ENCODE results near the gene ZC3H7B. TPM values are rescaled to one million over a fixed set of nuclear protein-coding genes. Genes with fewer than 3 reads are reported as not detected.
A peak's percentile ranks its signal among the peaks of the same experiment; 100 is the strongest.
"Not testable (repeated sequence)": the region's sequence is repeated elsewhere in the genome, so short reads cannot be mapped to it uniquely, and the experiment has no call there.

The ZC3H7B gene
- polyA plus RNA-seq, 2 of the 4 experiments (the other 2 are of a cell fraction): 12.4 to 22.8 TPM

DNA sequence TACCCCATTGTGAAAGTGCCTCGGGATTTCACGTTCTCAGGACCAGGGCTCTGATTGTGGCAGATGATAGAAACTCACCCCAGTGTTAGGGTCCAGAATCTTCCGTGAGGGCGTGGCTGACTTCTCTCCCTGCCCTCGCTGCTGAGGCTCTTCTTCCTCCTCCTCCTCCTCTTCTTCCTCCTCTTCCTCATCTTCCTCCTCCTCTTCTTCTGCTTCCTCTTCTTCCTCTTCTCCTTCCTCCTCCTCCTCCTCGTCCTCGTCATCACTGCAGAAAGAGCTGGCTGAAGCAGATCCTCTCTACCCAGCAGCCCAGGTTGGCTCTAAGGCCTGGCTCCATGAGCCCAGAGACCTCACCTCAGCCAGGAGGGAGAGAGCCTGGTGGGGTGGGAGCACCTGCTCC is 47.1 kb upstream of the ZC3H7B start:
- ChIA-PET CTCF (interaction anchor here (1.1 kb wide), 1 partner anchor 37 kb away, joined by 3 read pairs; no protein-coding TSS in a partner anchor), POLR2A (no interaction called here)
- H3K4me2 ChIP-seq: no peak overlapping the region
- H3K4me3 ChIP-seq: no peak overlapping the region
- H3K27ac ChIP-seq: no peak overlapping the region
- H3K4me1 ChIP-seq: peaks cover 21% of the 10 kb centered on the region
- H3K9me3 ChIP-seq: no peaks in the 10 kb centered on the region
- DNase-seq (ENCODE audit: low read depth in 1 of 2, low spot score in 1 of 2) (no peak), FAIRE-seq (no peak), ATAC-seq (no peak)
- no peak for TF ChIP-seq CHD4 (IDR thresholded peaks at IDR 0.05; ENCODE audit: borderline replicate concordance)
- no peak for TF ChIP-seq FOSL2 (IDR thresholded peaks at IDR 0.05)
- TF ChIP-seq FOSL2 (CRISPR knock-in tag; IDR thresholded peaks at IDR 0.05): no peak
- no peak for TF ChIP-seq POLR2A (IDR thresholded peaks at IDR 0.05; ENCODE audit: low read length)
- TF ChIP-seq ZC3H11A (IDR thresholded peaks at IDR 0.05): no peak
- no peak for TF ChIP-seq HOXB13 (CRISPR knock-in tag; IDR thresholded peaks at IDR 0.05; ENCODE audit: low read depth)
- no peak for TF ChIP-seq FOSB (CRISPR knock-in tag; IDR thresholded peaks at IDR 0.05)
- no peak for TF ChIP-seq TP53 (CRISPR knock-in tag; IDR thresholded peaks at IDR 0.05)
- TF ChIP-seq NFE2L2 (conservative IDR thresholded peaks at IDR 0.05; ENCODE audit: low read length): no peak
- TF ChIP-seq MAFK (IDR thresholded peaks at IDR 0.05; ENCODE audit: partially characterized antibody): no peak
- no peak for TF ChIP-seq ZSCAN20 (CRISPR knock-in tag; IDR thresholded peaks at IDR 0.05)
- WGBS (ENCODE audit: missing lambda C conversion rate): 98% methylated on average over 7 of the region's 7 CpGs

GRCh38 chr22:41256254-41257253 is 44.8 kb upstream of the ZC3H7B start:
- CTCF ChIA-PET: interaction anchor here (0.6 to 1.6 kb wide), 5 partner anchors 13 to 45 kb away, joined by 3 to 5 read pairs (median 3); partner anchors contain the start of gene ZC3H7B
- POLR2A ChIA-PET: no interaction called here
- peak overlapping the region; percentile 23 for H3K4me2 ChIP-seq

GRCh38 chr22:41257696-41258095 is 43.6 kb upstream of the ZC3H7B start:
- ChIA-PET POLR2A (no interaction called here), CTCF (interaction anchor here (1.6 kb wide), 1 partner anchor 14 kb away, joined by 5 read pairs; no protein-coding TSS in a partner anchor)
- Histone ChIP-seq H3K9me3 (no peaks in the 10 kb centered on the region), H3K4me1 (peaks cover 21% of the 10 kb centered on the region), H3K4me2 (no peak overlapping the region), H3K4me3 (no peak overlapping the region), H3K27ac (no peak overlapping the region)
- no peak for DNase-seq (ENCODE audit: low read depth in 1 of 2, low spot score in 1 of 2)
- FAIRE-seq: no peak
- TF ChIP-seq, protein P1, sequence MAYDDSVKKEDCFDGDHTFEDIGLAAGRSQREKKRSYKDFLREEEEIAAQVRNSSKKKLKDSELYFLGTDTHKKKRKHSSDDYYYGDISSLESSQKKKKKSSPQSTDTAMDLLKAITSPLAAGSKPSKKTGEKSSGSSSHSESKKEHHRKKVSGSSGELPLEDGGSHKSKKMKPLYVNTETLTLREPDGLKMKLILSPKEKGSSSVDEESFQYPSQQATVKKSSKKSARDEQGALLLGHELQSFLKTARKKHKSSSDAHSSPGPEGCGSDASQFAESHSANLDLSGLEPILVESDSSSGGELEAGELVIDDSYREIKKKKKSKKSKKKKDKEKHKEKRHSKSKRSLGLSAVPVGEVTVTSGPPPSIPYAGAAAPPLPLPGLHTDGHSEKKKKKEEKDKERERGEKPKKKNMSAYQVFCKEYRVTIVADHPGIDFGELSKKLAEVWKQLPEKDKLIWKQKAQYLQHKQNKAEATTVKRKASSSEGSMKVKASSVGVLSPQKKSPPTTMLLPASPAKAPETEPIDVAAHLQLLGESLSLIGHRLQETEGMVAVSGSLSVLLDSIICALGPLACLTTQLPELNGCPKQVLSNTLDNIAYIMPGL (CRISPR knock-in tag; IDR thresholded peaks at IDR 0.05; ENCODE audit: borderline replicate concordance): no peak
- no peak for ATAC-seq
- 85% methylated on average over 7 of the region's 11 CpGs for WGBS (ENCODE audit: missing lambda C conversion rate)

More at GRCh38 chr22:41256254-41257253, 44.8 kb upstream of the ZC3H7B start:
- 60% methylated on average over 12 of the region's 20 CpGs for WGBS (ENCODE audit: missing lambda C conversion rate)
- Histone ChIP-seq H3K4me1 (peaks cover 21% of the 10 kb centered on the region), H3K9me3 (no peaks in the 10 kb centered on the region), H3K27ac (peak overlapping the region; percentile 34 to 82; a peak in 5 of 6 replicates), H3K4me3 (no peak overlapping the region)
- peak; percentile 59 to 66 for DNase-seq (ENCODE audit: low read depth in 1 of 2, low spot score in 1 of 2)
- no peak for FAIRE-seq
- peak; percentile 79 to 80 for ATAC-seq
- TF ChIP-seq FOSL2 (IDR thresholded peaks at IDR 0.05) (no peak), FOSL2 (CRISPR knock-in tag; IDR thresholded peaks at IDR 0.05) (peak; percentile 84), RAD21 (conservative IDR thresholded peaks at IDR 0.05 in 1 of 2, IDR thresholded peaks at IDR 0.05 in 1 of 2) (no peak), KDM1A (IDR thresholded peaks at IDR 0.05; ENCODE audit: low read depth) (no peak), ZC3H11A (IDR thresholded peaks at IDR 0.05) (no peak)

GRCh38 chr22:41259756-41260155 is 41.6 kb upstream of the ZC3H7B start:
- H3K4me2 ChIP-seq; H3K9me3 ChIP-seq; ATAC-seq; POLR2A ChIA-PET; FAIRE-seq; H3K4me3 ChIP-seq; DNase-seq (ENCODE audit: low read depth in 1 of 2, low spot score in 1 of 2); H3K27ac ChIP-seq: not testable (repeated sequence)
- CTCF ChIA-PET: interaction anchor here (1.3 kb wide), 1 partner anchor 13 kb away, joined by 4 read pairs; no protein-coding TSS in a partner anchor
- 98% methylated on average over 4 of the region's 4 CpGs for WGBS (ENCODE audit: missing lambda C conversion rate)
- peaks cover 21% of the 10 kb centered on the region for H3K4me1 ChIP-seq

Data from A549 (cell line).